ENCODE measurements around the gene A1CF. TPM values are rescaled to one million over a fixed set of nuclear protein-coding genes. Genes with fewer than 3 reads are reported as not detected.
"Not testable (repeated sequence)": the region's sequence is repeated elsewhere in the genome, so short reads cannot be mapped to it uniquely, and the experiment has no call there.

Gene A1CF
- total and polyA plus RNA-seq, 12 donors, result not detected

DNA sequence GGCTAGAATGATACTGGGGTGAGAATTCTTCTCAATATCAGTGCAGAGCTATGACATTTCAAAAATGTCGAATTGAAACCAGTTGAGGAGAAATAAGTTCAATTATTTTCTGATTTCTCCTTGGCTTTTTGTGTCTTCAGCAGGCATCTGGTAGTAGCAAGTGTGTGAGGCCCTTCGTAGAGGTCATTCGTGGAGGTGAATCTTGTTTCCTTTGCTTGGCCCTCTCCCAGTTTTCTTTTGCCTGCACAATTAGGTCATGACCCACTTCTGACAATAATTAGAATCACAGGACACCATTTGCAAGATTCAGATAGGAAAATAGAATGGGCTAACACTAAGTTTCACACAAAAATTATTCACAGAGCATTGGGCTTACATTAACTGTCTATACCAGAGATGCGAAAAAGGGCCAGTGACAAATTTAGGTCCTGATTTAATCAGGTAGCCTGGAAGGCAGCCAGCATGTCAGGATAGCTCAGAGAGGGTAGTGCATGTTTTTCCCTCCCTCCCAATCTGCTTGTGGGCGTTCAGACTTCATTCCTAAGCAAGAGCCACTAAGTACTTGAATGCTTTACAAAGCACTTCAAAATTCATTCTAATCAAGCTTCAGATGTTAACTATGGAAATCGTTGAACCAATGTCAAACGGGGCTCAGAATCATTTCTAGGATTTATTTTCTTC is 24.0 kb upstream of the A1CF start:
- intact Hi-C loops (cut with DNase I), result no loop called here
- ATAC-seq, result peak in 2 of 8 donors; percentile 47 to 53
- Histone ChIP-seq H3K27ac (no peak overlapping the region), H3K4me1 (peaks cover 0 to 6% (median 0%) of the 10 kb centered on the region in 9 donors), H3K9me3 (peaks cover 0 to 15% (median 0%) of the 10 kb centered on the region in 11 donors), H3K36me3 (no peaks in the 10 kb centered on the region), H3K27me3 (no peaks in the 10 kb centered on the region), H3K4me3 (no peak overlapping the region)
- WGBS, 2 donors, result 45 to 59% methylated on average over 7 of the region's 7 CpGs
- TF ChIP-seq, protein P1, sequence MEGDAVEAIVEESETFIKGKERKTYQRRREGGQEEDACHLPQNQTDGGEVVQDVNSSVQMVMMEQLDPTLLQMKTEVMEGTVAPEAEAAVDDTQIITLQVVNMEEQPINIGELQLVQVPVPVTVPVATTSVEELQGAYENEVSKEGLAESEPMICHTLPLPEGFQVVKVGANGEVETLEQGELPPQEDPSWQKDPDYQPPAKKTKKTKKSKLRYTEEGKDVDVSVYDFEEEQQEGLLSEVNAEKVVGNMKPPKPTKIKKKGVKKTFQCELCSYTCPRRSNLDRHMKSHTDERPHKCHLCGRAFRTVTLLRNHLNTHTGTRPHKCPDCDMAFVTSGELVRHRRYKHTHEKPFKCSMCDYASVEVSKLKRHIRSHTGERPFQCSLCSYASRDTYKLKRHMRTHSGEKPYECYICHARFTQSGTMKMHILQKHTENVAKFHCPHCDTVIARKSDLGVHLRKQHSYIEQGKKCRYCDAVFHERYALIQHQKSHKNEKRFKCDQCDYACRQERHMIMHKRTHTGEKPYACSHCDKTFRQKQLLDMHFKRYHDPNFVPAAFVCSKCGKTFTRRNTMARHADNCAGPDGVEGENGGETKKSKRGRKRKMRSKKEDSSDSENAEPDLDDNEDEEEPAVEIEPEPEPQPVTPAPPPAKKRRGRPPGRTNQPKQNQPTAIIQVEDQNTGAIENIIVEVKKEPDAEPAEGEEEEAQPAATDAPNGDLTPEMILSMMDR (IDR thresholded peaks at IDR 0.05), result no peak
- DNase-seq, result no peak

DNA sequence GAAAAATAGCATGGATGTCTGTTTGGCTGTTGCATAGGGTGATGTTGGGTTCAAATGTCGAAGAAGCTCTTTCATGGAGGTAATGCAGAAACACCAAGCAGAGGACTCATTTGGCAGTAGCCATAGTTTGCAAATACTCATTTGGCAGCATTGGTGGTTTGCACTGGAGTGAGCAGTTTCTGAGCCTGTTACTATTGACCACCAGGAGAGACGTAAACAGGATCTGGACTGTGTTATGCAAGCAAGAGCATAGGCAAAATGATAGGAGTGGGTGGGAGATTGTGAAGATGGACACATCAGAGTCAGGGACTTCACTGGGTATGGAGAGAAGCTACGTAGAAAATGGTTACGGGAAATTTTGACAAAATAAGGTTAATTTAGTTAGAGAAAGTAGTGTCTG is 22.9 kb upstream of the A1CF start:
- WGBS, 2 donors, result 87 to 91% methylated on average over 4 of the region's 4 CpGs
- Histone ChIP-seq H3K27me3 (no peaks in the 10 kb centered on the region), H3K27ac (no peak overlapping the region), H3K9me3 (peaks cover 0 to 25% (median 0%) of the 10 kb centered on the region in 11 donors), H3K4me3 (no peak overlapping the region), H3K4me1 (peaks cover 0 to 6% (median 0%) of the 10 kb centered on the region in 9 donors), H3K36me3 (no peaks in the 10 kb centered on the region)
- TF ChIP-seq, protein P1 (IDR thresholded peaks at IDR 0.05), result no peak
- ATAC-seq (no peak), DNase-seq (no peak)
- intact Hi-C loops (cut with DNase I), result no loop called here

DNA sequence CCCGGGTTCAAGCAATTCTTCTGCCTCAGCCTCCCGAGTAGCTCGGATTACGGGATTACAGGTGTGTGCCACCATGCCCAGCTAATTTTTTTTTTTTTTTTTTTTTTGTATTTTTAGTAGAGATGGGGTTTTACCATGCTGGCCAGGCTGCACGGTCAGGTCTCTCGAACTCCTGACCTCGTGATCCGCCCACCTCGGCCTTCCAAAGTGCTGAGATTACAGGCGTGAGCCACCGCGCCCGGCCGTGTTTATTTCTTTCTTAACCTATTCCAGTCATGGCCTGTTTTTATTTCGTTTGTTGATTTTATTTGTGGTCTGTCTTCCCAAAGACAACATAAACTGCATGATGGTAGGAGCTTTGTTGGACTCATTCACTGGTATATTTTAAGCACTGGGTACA is 20.4 kb upstream of the A1CF start:
- H3K4me1 ChIP-seq; ATAC-seq; H3K4me3 ChIP-seq; H3K27me3 ChIP-seq; DNase-seq; H3K27ac ChIP-seq; intact Hi-C loops (cut with DNase I); H3K36me3 ChIP-seq: not testable (repeated sequence)
- 85 to 91% methylated on average over 15 of the region's 15 CpGs for WGBS, 2 donors
- peaks cover 0 to 18% (median 0%) of the 10 kb centered on the region in 11 donors for H3K9me3 ChIP-seq

DNA sequence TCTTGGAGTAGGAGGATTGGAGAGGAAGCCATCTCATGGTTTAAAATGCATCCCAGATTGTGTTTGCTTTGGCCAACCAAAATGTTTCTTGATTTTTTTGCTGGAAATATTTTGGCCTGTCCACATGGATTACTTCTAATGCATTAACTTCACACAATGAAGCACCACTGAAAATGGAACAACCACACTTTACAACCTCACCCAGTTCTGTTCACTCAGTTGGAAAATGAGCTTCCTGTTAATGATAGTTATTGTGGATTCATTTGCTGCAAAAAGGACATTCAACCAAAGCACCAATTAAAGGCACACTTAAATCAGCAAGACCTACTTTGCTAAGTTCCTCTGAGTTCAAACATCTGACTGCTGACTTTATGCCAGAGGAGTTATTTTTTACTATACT is 11.3 kb upstream of the A1CF start:
- no peak for DNase-seq
- no peaks in the 10 kb centered on the region for H3K36me3 ChIP-seq
- no peak overlapping the region for H3K27ac ChIP-seq
- ATAC-seq, result no peak
- H3K4me1 ChIP-seq, result no peaks in the 10 kb centered on the region
- TF ChIP-seq, protein P1 (IDR thresholded peaks at IDR 0.05), result no peak
- intact Hi-C loops (cut with DNase I), result no loop called here
- H3K9me3 ChIP-seq, result no peaks in the 10 kb centered on the region
- peaks cover 0 to 5% (median 0%) of the 10 kb centered on the region in 7 donors for H3K27me3 ChIP-seq
- H3K4me3 ChIP-seq, result no peak overlapping the region

DNA sequence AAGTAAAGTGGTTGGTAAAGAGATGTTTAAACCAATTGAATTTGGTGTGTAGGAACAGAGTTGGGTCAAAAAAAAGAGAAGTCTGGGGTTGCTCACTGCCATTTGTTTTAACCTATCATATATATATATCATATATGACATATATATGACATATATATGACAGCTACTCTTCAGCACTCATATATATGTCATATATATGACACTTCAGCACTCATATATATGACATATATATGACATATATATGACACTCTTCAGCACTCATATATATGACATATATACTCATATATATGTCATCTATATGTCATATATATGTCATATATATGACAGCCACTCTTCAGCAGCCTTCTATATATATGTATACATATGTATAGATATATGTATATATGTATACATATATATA is 8.9 kb upstream of the A1CF start:
- Histone ChIP-seq H3K9me3 (no peaks in the 10 kb centered on the region), H3K27ac (no peak overlapping the region), H3K36me3 (no peaks in the 10 kb centered on the region), H3K4me3 (no peak overlapping the region), H3K27me3 (peaks cover 0 to 5% (median 0%) of the 10 kb centered on the region in 7 donors), H3K4me1 (no peaks in the 10 kb centered on the region)
- TF ChIP-seq, protein P1 (IDR thresholded peaks at IDR 0.05), result no peak
- intact Hi-C loops (cut with DNase I), result no loop called here
- DNase-seq (no peak), ATAC-seq (no peak)
